NCI-H69 (cell line): ENCODE measurements around the gene PRKCZ.

Experiments used
- DNase-seq: peaks from one replicate; lab custom pipeline; 2025; lab: John Stamatoyannopoulos, UW

Gene PRKCZ

DNA sequence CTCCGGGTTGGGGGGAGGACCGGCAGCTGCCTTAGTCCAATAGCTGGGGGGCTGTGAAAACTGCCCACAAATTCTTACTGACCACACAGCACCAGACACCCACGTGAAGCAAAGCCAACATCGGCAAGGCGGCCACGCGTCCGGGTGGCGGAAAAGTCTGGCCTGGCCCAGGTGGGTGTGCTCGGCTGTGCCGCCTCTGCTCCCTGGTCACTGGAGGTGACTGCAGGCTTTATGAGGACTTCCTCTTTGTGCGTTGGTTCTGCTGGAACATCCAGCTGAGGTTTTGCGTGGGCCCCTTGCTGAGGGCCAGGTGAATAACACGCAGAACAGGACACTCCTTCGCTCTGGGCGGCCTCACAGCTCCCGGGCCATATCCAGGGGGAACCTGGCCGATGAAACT lies 108.9 kb downstream of the PRKCZ start:
- DNase-seq = no peak

DNA sequence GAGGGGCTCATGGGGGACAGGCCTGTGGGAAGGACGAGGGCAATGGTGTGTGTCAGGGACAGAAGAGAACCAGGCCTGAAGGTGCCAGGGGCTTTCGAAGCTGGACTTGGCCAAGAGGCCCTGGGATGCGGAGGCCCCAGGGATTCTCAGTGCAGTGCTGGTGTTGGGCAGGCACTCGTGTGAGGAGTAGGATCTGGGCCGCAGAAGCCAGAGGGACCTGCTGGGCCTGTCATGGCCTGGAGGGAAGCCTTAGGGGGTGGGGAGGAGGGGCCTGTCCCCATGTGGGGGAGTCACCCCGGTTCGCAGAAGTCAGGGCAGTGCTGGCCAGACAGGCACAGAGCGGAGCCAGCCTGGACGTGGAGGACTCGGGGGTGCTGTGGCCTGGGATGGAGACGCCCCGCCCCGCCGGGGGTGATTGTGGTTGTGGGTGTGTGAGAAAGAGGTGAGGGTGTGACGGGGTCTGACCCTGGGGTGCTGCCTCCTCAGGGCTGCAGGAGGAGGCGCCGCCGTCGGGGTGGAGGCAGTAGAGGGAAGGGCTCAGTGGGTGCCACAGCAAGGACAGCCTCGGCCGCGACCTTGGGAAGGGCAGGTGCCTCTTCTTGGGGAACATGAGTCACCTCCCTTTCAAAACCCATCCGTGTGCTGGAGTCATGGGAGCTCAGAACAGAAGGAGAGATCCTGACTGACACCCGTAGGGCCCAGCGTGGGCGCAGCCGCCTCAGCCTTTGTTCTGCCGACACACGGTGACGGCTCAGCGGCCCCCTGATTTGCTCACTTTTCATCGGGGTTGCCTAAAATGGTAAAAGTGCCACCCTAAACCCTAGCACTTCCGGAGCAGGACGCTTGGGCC lies 110.5 kb downstream of the PRKCZ start:
- DNase-seq = no peak

DNA sequence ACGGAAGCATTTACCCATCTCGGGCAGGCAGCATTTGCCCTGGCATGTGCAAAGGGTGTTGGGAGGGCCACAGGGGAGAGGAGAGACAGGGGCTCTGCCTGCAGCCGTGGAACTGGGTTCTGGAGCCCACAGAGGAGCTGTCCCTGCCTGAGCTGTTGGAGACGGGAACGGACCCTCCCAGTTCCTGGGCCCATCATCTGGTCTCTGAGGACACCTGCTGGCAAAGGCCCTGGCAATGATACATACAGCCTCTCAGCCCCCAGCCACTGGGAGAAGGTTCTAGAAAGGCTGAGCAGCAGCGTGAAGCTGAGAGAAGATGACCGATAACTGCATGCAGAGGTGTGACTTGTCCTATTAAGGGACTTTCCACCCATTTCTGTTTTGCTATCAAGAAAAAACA lies 113.0 kb downstream of the PRKCZ start:
- no peak for DNase-seq

DNA sequence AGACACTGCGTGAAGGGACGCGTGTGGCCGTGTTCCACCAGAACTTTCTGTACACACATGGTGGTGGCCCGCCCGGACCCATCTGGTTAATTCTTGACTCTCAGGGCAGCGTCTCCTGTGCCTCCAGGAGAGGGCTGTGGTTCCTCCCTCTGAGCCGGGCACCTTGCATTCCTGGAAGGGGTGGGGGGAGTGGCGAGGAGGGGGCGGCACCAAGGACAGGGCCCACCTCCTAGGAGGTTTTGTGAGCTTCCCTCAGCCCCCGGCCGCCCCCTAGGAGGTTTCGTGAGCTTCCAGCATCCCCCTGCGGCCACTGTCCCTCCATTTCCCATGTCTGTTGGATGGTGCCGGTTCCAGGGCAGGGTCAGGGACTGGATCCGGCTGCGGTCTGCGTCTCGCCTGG lies 115.4 kb downstream of the PRKCZ start:
- DNase-seq = no peak

DNA sequence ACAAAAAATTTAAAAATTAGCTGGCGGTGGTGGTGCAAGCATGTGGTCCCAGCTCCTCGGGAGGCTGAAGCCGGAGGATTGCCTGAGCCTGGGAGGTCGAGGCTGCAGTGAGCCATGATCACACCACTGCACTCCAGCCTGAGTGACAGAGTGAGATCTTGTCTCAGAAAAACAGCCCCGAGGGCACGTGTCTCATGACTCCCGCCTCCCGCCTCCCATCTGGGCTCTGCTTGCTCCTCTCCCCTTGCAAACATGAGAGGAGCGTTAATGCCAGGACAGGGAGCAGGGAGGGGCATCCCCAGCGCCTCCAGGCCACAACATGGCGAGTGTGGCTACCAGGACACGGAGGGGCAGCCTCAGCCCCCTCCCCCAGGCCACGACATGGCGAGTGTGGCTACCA lies 116.0 kb downstream of the PRKCZ start:
- peak; percentile 11 for DNase-seq

- DNase-seq = no peak
These were observed 116.5 kb downstream of the PRKCZ start for GRCh38 chr1:2166695-2167094.

GRCh38 chr1:2168090-2168489 lies 117.9 kb downstream of the PRKCZ start:
- DNase-seq = no peak

DNA sequence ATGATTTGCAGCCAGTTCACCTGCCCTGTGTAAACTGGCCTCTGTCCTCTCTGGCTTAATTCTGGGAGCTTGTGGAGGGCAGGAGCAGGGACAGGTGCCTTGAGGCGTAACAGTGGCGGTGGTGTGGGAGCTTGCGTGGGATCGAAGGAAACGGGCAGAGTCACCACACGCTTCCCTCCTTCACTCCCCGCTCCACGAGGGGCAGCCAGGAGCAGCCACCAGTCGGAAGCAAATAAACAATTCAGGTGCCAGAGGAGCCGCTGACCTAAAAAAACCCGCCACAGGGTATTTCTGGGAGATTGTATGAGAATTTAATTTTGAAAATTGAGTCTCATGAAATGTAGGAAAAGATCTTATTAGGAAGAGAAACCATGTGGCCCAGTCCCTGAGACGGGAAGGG lies 118.3 kb downstream of the PRKCZ start:
- no peak for DNase-seq

DNA sequence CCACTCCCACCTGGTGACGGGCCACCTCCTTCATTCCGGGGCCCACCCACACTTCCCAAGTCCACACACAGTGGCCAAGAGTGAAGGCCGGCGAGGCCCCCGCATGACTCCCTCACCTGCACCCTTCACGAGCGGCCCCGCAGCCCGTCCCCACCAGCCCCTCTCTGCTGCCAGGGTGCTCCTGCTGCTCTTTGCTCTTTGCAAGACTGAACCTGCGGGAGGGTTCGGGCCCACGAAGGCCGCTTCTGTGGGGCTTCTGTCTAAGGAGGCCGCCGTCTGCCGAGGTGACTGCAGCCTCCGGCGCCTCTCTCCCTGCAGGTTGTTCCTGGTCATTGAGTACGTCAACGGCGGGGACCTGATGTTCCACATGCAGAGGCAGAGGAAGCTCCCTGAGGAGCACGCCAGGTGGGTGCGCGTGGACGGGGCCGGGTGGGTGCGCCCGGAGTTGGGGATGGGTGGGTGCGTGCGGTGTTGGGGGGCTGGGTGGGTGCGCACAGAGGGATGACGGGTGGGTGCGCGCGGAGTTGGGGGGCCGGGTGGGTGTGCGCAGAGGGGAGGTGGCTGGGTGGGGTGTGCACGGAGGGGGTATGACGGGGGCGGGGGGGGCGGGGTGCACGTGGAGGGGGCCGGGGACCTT lies 119.1 kb downstream of the PRKCZ start:
- no peak for DNase-seq

DNA sequence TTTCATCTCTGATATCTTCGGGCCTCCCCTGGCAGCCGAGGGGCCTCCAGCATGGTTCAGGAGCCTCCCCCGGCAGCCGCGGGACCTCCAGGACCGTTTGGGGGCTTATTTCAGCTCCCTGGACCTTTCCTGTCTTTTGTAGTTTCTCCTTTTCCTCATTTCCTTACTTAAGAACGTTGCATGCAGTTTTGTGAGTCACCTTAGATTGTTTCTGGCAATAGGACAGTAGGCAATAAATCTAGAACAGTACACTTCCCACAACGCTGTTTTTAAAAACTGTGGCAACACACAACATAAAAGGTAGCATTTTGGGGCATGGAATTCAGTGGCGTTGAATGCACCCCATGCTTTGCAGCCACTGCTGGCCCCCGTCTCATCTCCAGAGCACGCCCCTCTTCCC lies 120.0 kb downstream of the PRKCZ start:
- DNase-seq = no peak

GRCh38 chr1:2172012-2172411 lies 121.8 kb downstream of the PRKCZ start:
- DNase-seq = no peak

GRCh38 chr1:2172551-2173146 lies 122.4 kb downstream of the PRKCZ start:
- no peak for DNase-seq

DNA sequence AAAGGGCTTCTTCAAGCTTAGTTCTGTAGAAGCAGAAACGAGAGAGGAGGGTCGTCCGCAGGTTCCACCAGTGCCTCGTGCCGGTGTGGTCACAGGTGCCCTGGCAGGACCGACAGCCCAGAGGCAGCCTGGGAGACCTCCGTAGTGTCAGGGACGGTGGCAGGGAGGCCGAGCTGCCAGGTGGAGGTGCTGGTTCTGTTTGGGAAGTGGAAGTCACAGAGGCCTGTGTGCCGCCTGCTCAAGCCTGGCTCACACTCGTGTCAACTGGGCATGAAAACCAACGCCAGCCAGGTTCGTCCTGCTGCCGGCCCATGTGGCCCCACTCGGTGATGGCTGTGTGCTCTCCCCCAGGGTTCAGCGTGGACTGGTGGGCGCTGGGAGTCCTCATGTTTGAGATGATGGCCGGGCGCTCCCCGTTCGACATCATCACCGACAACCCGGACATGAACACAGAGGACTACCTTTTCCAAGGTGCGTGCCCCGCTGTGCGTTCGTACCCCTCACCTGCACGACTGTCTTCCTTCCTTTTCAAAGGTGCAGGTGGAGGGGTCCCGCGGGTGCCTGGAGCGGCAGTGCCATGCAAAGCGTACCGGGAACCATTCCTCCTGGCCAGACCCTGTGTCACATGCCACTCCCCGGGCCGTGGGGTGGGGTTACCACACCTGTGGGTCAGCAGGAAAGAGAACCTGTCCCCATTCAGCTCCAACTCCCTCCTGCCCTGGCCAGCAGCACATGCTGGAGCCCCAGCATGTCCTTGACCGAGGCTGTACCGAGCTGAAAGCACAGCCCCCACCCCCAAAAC lies 123.5 kb downstream of the PRKCZ start:
- DNase-seq = no peak

GRCh38 chr1:2174348-2175054 lies 124.3 kb downstream of the PRKCZ start:
- peak; percentile 51 for DNase-seq

DNA sequence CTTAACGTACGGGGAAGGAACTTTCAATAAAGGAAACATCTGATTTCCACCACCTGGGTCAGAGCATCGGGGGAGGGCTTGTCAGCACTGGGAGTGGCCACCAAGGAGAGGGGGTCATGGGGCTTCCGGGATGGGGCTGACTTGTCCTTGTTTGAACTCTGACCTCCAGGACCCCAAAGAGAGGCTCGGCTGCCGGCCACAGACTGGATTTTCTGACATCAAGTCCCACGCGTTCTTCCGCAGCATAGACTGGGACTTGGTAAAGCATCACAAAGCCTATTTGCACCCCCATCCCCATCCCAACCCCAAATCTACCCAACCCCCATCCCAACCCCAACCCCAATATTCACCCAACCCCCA lies 124.8 kb downstream of the PRKCZ start:
- no peak for DNase-seq

DNA sequence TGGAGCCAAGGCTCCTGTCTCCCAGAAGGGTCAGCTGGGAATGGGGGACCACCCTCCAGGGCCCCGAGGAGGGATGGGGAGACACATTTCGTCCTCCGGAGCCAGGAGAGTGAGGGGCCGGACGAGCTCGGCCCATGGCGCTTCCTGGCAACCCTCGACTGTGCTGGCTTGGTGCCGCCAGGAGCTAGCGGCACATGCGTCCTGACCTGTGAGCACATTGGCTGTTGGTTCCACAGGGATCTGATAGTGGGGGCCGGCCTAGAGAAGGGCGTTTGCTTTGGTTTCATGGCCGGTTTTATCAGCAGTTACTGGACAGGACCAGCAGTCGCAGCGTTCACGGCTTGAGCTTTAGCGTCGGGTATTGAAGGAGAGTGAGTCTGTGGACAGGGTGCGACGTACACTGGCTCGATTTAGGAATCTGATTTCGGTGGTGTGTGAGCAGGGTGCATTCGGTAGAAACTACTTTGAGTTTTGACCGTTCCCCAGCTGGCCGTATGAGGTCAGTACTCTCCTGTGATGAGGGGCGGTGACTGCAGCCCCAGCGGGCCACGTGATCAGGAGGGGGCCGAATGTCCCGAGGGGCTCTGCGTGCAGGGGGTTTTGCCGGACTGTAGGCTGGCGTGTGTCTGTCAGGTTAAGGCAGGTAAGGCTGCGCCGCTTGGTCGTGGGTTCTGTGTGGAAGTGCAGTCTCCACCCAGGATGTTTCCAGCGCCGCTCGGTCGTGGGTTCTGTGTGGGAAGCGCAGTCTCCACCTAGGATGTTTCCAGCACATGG lies 125.7 kb downstream of the PRKCZ start:
- DNase-seq = no peak

GRCh38 chr1:2176615-2177014 lies 126.4 kb downstream of the PRKCZ start:
- DNase-seq = no peak

DNA sequence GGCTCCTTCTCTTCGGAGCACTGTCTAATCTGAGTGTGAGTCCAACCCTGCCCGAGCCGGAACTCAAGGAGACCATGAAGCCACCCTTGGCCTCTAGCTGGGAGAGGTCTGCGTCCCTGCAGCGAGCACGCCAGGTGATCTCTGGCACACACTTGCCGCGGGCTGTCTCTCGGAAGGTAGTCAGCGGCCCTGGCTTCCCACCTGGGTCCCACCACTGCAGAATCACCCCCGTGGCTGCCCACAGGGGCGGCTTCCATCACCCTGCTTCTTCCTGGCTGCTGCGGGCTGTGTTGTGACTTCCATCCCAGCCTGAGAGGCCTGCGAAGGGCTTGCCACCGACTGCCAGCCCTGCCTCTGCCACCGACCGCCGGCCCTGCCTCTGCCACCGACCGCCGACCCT lies 127.3 kb downstream of the PRKCZ start:
- no peak for DNase-seq

DNA sequence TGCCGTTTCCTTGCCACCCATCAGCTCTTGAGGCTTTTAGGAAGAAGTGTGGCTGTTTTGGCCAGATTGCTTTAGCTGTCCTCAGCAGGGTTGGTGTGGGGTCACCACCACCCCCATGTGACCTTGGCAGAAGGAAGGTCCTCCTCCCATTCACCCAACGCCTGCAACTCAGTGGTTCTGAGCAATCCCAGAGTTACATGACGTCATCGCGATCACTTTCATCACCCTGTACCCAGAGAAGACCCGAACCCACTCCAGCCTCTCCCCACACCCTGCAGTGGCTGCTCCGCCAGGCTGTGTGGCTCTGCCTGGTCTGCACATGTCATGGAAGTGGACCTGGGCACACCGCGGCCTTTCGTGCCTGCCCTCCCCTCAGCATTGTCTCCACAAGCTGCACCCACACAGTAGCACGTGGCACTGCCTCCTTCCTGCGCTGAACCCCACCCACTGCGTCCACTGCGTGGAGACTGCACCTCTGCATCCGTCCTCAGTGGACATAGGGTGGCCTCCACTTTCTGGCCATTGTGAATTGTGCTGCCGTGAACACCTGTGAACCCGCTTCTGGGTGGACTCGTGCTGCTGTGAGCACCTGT lies 127.8 kb downstream of the PRKCZ start:
- DNase-seq = no peak

GRCh38 chr1:2178875-2179274 lies 128.7 kb downstream of the PRKCZ start:
- no peak for DNase-seq
